HepG2 (cell line): Measurements from ENCODE around the gene SV2B. TPM values are rescaled to one million over a fixed set of nuclear protein-coding genes. Genes with fewer than 3 reads are reported as not detected.

ENCODE experiments used
- ATAC-seq: fragments of 200-7000 bp; cut with Tn5 transposase; 3 replicates; pipeline ENCODE4 v1.9.1; 2020; ENCODE audit warnings: mild to moderate bottlenecking, moderate library complexity
- BruUV-seq: library from RNA; stranded (reverse); fragments of 400-500 nt; replicated peaks from 2 replicates; lab custom pipeline; 2021; lab: Mats Ljungman, UMichigan
- CTCF ChIA-PET: fragments of 300-600 bp; formaldehyde crosslinking; extraction: SDS; loops from one replicate; lab custom pipeline; 2021; ENCODE audit warnings: low total read pairs, inconsistent platforms, low intra/inter-chr PET ratio; lab: Yijun Ruan, JAX
- POLR2A ChIA-PET: fragments of 350-600 bp; sonication (Branson Sonifier 250); formaldehyde crosslinking; loops from one replicate; lab custom pipeline; 2020; ENCODE audit warnings: antibody characterized with exemption, inconsistent platforms; lab: Yijun Ruan, JAX
- DNase-seq: peaks from one replicate; pipeline ENCODE4 v3.0.0-alpha.2; 2015; ENCODE audit warnings: low spot score
- FAIRE-seq: peaks from 3 replicates; lab custom pipeline; 2011; peaks lifted over from hg19 to GRCh38; lab: Jason Lieb, UNC
- H2AFZ ChIP-seq: one replicate; pipeline ENCODE4 v1.6.1; 2011; ENCODE audit warnings: low read length, inconsistent platforms
- H3K27ac ChIP-seq: fragments of 300-600 bp; 3 replicates; pipeline ENCODE4 v1.8.0; 2011; ENCODE audit warnings: mixed run types, mild to moderate bottlenecking, mixed read lengths, low read length, inconsistent platforms; ENCODE audit not compliant: insufficient read depth; ENCODE audit errors: extremely low read length
- H3K27me3 ChIP-seq, 2 experiments: fragments of 200-600 bp in 1 of 2; 2 replicates in 1 of 2; 3 replicates in 1 of 2; pipeline versions ENCODE4 v1.6.0 to v1.8.0; 2011; ENCODE audit warnings: low read length in 2 of 2, mild to moderate bottlenecking in 2 of 2, moderate library complexity in 2 of 2, inconsistent platforms in 1 of 2; ENCODE audit not compliant: insufficient read depth in 2 of 2, control insufficient read depth in 1 of 2
- H3K36me3 ChIP-seq, 2 experiments: fragments of 200-600 bp in 1 of 2; replicated peaks in 1 of 2; 2 replicates in 1 of 2; 3 replicates in 1 of 2; pipeline versions ENCODE4 v1.5.1 to v1.8.0; 2011; ENCODE audit warnings: low read length in 2 of 2, inconsistent platforms in 1 of 2; ENCODE audit not compliant: insufficient read depth in 2 of 2, control insufficient read depth in 1 of 2
- H3K4me1 ChIP-seq: 2 replicates; pipeline ENCODE4 v1.5.1; 2012; ENCODE audit warnings: low read length, inconsistent platforms; ENCODE audit not compliant: insufficient read depth
- H3K4me2 ChIP-seq: 2 replicates; pipeline ENCODE4 v1.6.0; 2011; ENCODE audit warnings: low read depth, low read length, inconsistent platforms
- H3K4me3 ChIP-seq, 3 experiments: fragments of 200-600 bp in 1 of 3; sonication (generic), shearing (Covaris generic) in 1 of 3; replicated peaks in 1 of 3; 2 replicates each; pipeline ENCODE4 v1.5.1; 2011 to 2016; ENCODE audit warnings: low read length in 3 of 3, inconsistent platforms in 2 of 3, low read depth in 2 of 3, mild to moderate bottlenecking in 2 of 3, control low read depth in 1 of 3, mixed read lengths in 1 of 3; ENCODE audit not compliant: insufficient read depth in 1 of 3
- H3K79me2 ChIP-seq: one replicate; pipeline ENCODE4 v1.6.1; 2011; ENCODE audit warnings: low read length, inconsistent platforms; ENCODE audit not compliant: insufficient read depth
- H3K9ac ChIP-seq: 2 replicates; pipeline ENCODE4 v1.6.0; 2011; ENCODE audit warnings: mild to moderate bottlenecking, low read depth, low read length, inconsistent platforms; ENCODE audit not compliant: insufficient read depth
- H3K9me3 ChIP-seq: 2 replicates; pipeline ENCODE4 v1.5.1; 2012; ENCODE audit warnings: mild to moderate bottlenecking, low read length
- H4K20me1 ChIP-seq: 2 replicates; pipeline ENCODE4 v1.6.0; 2011; ENCODE audit warnings: inconsistent platforms, mild to moderate bottlenecking, low read length, moderate library complexity; ENCODE audit not compliant: insufficient read depth
- ARID2 ChIP-seq: sonication (generic); formaldehyde crosslinking; IDR thresholded peaks from 2 replicates; pipeline ENCODE4 v1.8.1; 2022; ENCODE audit warnings: mild to moderate bottlenecking, missing genetic modification reagents, borderline replicate concordance
- FOXO4 ChIP-seq: sonication (generic); formaldehyde crosslinking; conservative IDR thresholded peaks from 2 replicates; pipeline ENCODE4 v1.8.1; 2023; ENCODE audit warnings: missing genetic modification reagents
- KDM5A ChIP-seq: fragments of 200-600 bp; sonication (generic); IDR thresholded peaks from 2 replicates; pipeline ENCODE4 v1.7.0; 2018; ENCODE audit warnings: antibody characterized with exemption, mild to moderate bottlenecking, low read length, borderline replicate concordance
- MXD3 ChIP-seq: IDR thresholded peaks from 2 replicates; pipeline ENCODE4 v1.6.1; 2016; ENCODE audit warnings: mild to moderate bottlenecking, missing biosample characterization, missing genetic modification reagents
- PITX1 ChIP-seq: sonication (generic); formaldehyde crosslinking; IDR thresholded peaks from 2 replicates; pipeline ENCODE4 v1.5.1; 2020; ENCODE audit warnings: mild to moderate bottlenecking, missing genetic modification reagents
- ZNF737 ChIP-seq: sonication (generic); formaldehyde crosslinking; IDR thresholded peaks from 2 replicates; pipeline ENCODE4 v1.5.0; 2020; ENCODE audit warnings: missing genetic modification reagents, mild to moderate bottlenecking, borderline replicate concordance
- ZSCAN20 ChIP-seq: sonication (generic); formaldehyde crosslinking; IDR thresholded peaks from 2 replicates; pipeline ENCODE4 v1.4.0; 2020; ENCODE audit warnings: missing genetic modification reagents, mild to moderate bottlenecking, borderline replicate concordance
- WGBS: methylation state at CpG from one replicate; pipeline ENCODE4 v1.1.6; 2017; ENCODE audit warnings: low lambda C conversion rate; 5-methylcytosine and 5-hydroxymethylcytosine counted together
- in situ Hi-C: cut with HindIII; loops from 2 replicates; pipeline ENCODE4 v1.10.0; 2017; ENCODE audit warnings: low pct_unique_long_range_greater_than_20kb; ENCODE audit not compliant: extremely low pct_ligation_motif_present
- intact Hi-C: fragments of 100-400 bp; cut with micrococcal nuclease; formaldehyde crosslinking; loops from one replicate; pipeline ENCODE4 v1.10.0; 2022; ENCODE audit not compliant: unreplicated experiment
- polyA plus RNA-seq, 8 experiments: library from polyadenylated mRNA; depleted of rRNA in 3 of 8; stranded (reverse) in 7 of 8; unstranded in 1 of 8; fragments of >200 nt; fragmentation: Illumina TruSeq in 4 of 8; extraction: Trizol in 4 of 8; gene quantifications; 2 replicates each; pipeline versions ENCODE4 v1.2.1 to v1.2.3, GENCODE V29; 2011 to 2016; ENCODE audit warnings: low read depth in 4 of 8, missing spikeins in 1 of 8, mixed read lengths in 1 of 8; ENCODE audit not compliant: insufficient read depth in 1 of 8
- total RNA-seq, 5 experiments: library from RNA; depleted of rRNA; stranded (reverse); fragments of >200 nt; fragmentation: Illumina TruSeq; extraction: Trizol; gene quantifications; 2 replicates each; pipeline ENCODE4 v1.2.3, GENCODE V29; 2016; ENCODE audit warnings: low read depth in 1 of 5

The SV2B gene
- total and polyA plus RNA-seq, 2 of the 13 experiments (the other 11 are each of a cell fraction or from before 2014, with no cell fraction given) = not detected

- H3K27me3 ChIP-seq = peaks cover 0 to 13% of the 10 kb centered on the region in 2 experiments; a peak in 2 of 5 replicates
- no peaks in the 10 kb centered on the region for H4K20me1 ChIP-seq
- BruUV-seq = no TSS peak
- H3K36me3 ChIP-seq = no peaks in the 10 kb centered on the region
- intact Hi-C loops = no loop called here
- ChIA-PET POLR2A (no interaction called here), CTCF (no interaction called here)
- H3K27ac ChIP-seq = no peak overlapping the region
- FAIRE-seq (no peak), ATAC-seq (no peak), DNase-seq (no peak)
- no peak overlapping the region for H2AFZ ChIP-seq
- 10% methylated on average over 10 of the region's 10 CpGs for WGBS
- peaks cover 11% of the 10 kb centered on the region; the same call in 1 of the 2 replicates for H3K4me1 ChIP-seq
- H3K4me2 ChIP-seq = no peak overlapping the region
- H3K9ac ChIP-seq = no peak overlapping the region
- H3K79me2 ChIP-seq = no peaks in the 10 kb centered on the region
- H3K9me3 ChIP-seq = no peaks in the 10 kb centered on the region
- no peak for TF ChIP-seq FOXO4
- no peak for TF ChIP-seq ZSCAN20
- no peak for TF ChIP-seq PITX1
- no peak for TF ChIP-seq ZNF737 (CRISPR knock-in tag)
- TF ChIP-seq MXD3 (CRISPR knock-in tag) = no peak
- no peak for TF ChIP-seq KDM5A
- TF ChIP-seq ARID2 (CRISPR knock-in tag) = no peak
- H3K4me3 ChIP-seq = no peak overlapping the region
- in situ Hi-C loops = no loop called here
These were observed 35.4 kb downstream of the SV2B start for GRCh38 chr15:91135201-91136130.
